ENCODE measurements around the gene CKS1B. TPM values are rescaled to one million over a fixed set of nuclear protein-coding genes. Genes with fewer than 3 reads are reported as not detected.

CKS1B gene
- polyA plus RNA-seq, 1 donor from 2014 or later, result 29.0 TPM

GRCh38 chr1:154988058-154988954 is 13.8 kb downstream of the CKS1B start:
- Histone ChIP-seq H4K20me1 (ENCODE audit: insufficient read depth) (no peaks in the 10 kb centered on the region), H2AFZ (ENCODE audit: low read depth, low read length) (no peak overlapping the region), H3K4me3 (ENCODE audit: low read length) (no peak overlapping the region), H3K9me2 (ENCODE audit: insufficient read depth, low read length) (no peaks in the 10 kb centered on the region), H3K4me2 (ENCODE audit: low read length) (no peak overlapping the region), H3K9ac (ENCODE audit: low read length) (no peak overlapping the region), H3F3A (ENCODE audit: insufficient read depth, low read length, poor library complexity, severe bottlenecking) (no peaks in the 10 kb centered on the region), H3K36me3 (ENCODE audit: insufficient read depth, low read length) (no peaks in the 10 kb centered on the region), H3K27me3 (ENCODE audit: insufficient read depth, low read depth, low read length) (no peaks in the 10 kb centered on the region), H3K79me2 (replicated peaks; ENCODE audit: insufficient read depth, low read length) (peaks cover 17% of the 10 kb centered on the region), H3K27ac (ENCODE audit: low read length) (no peak overlapping the region), H3K9me3 (ENCODE audit: low read length) (no peaks in the 10 kb centered on the region)
- TF ChIP-seq, protein P1, sequence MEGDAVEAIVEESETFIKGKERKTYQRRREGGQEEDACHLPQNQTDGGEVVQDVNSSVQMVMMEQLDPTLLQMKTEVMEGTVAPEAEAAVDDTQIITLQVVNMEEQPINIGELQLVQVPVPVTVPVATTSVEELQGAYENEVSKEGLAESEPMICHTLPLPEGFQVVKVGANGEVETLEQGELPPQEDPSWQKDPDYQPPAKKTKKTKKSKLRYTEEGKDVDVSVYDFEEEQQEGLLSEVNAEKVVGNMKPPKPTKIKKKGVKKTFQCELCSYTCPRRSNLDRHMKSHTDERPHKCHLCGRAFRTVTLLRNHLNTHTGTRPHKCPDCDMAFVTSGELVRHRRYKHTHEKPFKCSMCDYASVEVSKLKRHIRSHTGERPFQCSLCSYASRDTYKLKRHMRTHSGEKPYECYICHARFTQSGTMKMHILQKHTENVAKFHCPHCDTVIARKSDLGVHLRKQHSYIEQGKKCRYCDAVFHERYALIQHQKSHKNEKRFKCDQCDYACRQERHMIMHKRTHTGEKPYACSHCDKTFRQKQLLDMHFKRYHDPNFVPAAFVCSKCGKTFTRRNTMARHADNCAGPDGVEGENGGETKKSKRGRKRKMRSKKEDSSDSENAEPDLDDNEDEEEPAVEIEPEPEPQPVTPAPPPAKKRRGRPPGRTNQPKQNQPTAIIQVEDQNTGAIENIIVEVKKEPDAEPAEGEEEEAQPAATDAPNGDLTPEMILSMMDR (IDR thresholded peaks at IDR 0.05; ENCODE audit: poor library complexity, severe bottlenecking), result no peak
- TF ChIP-seq REST (IDR thresholded peaks at IDR 0.05; ENCODE audit: borderline replicate concordance) (no peak), TAF1 (IDR thresholded peaks at IDR 0.05; ENCODE audit: low read depth) (no peak), EP300 (conservative IDR thresholded peaks at IDR 0.05; ENCODE audit: poor library complexity, severe bottlenecking) (no peak), RAD21 (conservative IDR thresholded peaks at IDR 0.05) (no peak), SMC3 (conservative IDR thresholded peaks at IDR 0.05; ENCODE audit: poor library complexity) (no peak)

DNA sequence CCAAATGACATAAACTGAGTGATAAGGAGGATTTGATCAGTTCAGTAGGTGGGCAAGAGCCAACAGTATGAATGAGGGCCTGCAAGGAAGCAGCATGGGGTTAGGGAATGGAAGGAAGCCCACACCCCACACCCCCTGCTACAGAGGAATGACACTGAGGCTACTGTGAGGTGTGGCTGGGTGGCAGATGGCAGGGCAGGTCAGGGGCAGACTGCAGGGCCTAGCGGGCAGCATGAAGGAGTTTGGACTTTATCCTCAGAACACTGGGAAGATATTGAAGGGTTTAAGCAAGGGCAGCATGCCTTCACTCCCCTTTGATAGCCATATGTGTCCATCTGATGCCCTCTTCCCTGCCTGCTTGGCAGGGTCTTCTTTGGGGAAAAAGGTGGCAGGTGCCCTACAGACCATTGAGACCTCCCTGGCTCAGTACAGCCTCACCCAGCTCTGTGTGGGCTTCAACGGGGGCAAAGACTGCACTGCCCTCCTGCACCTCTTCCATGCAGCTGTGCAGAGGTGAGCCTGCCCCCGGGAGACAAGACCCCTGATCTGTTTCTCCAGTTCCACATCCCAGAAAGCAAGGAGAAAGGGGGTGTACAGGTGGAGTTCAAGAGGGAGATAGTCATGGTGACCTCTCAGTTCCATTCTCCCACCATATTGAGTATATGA is 14.8 kb downstream of the CKS1B start:
- no peak overlapping the region for H3K27ac ChIP-seq (ENCODE audit: low read length)
- no peak overlapping the region for H3K9ac ChIP-seq (ENCODE audit: low read length)

More for the DNA sequence above, 14.8 kb downstream of the CKS1B start:
- H3K4me3 ChIP-seq (ENCODE audit: low read length), result no peak overlapping the region
- no peaks in the 10 kb centered on the region for H4K20me1 ChIP-seq (ENCODE audit: insufficient read depth)
- no peaks in the 10 kb centered on the region for H3K9me2 ChIP-seq (ENCODE audit: insufficient read depth, low read length)
- H3K4me2 ChIP-seq (ENCODE audit: low read length), result no peak overlapping the region
- H3K27me3 ChIP-seq (ENCODE audit: insufficient read depth, low read depth, low read length), result no peaks in the 10 kb centered on the region
- TF ChIP-seq RAD21 (conservative IDR thresholded peaks at IDR 0.05) (no peak), EZH2 (IDR thresholded peaks at IDR 0.05; ENCODE audit: borderline replicate concordance, insufficient read depth, low read length, poor library complexity, severe bottlenecking) (no peak), MXI1 (conservative IDR thresholded peaks at IDR 0.05; ENCODE audit: poor library complexity, severe bottlenecking) (no peak), SMC3 (conservative IDR thresholded peaks at IDR 0.05; ENCODE audit: poor library complexity) (no peak), POLR2AphosphoS5 (IDR thresholded peaks at IDR 0.05) (no peak), REST (IDR thresholded peaks at IDR 0.05; ENCODE audit: borderline replicate concordance) (no peak), EP300 (conservative IDR thresholded peaks at IDR 0.05; ENCODE audit: poor library complexity, severe bottlenecking) (no peak)
- TF ChIP-seq, protein P1 (IDR thresholded peaks at IDR 0.05; ENCODE audit: poor library complexity, severe bottlenecking), result no peak
- H3K36me3 ChIP-seq (ENCODE audit: insufficient read depth, low read length), result no peaks in the 10 kb centered on the region
- no peaks in the 10 kb centered on the region for H3K9me3 ChIP-seq (ENCODE audit: low read length)
- no peaks in the 10 kb centered on the region for H3F3A ChIP-seq (ENCODE audit: insufficient read depth, low read length, poor library complexity, severe bottlenecking)
- H3K79me2 ChIP-seq (replicated peaks; ENCODE audit: insufficient read depth, low read length), result peaks cover 9% of the 10 kb centered on the region
- H2AFZ ChIP-seq (ENCODE audit: low read depth, low read length), result no peak overlapping the region
